Upper lobe of left lung (tissue), 6 donors: ENCODE measurements around the gene EPHB4. TPM values are rescaled to one million over a fixed set of nuclear protein-coding genes. Genes with fewer than 3 reads are reported as not detected.

Experiments
- ATAC-seq, 2 donors: fragments of 200-7000 bp; cut with Tn5 transposase; one replicate each; pipeline ENCODE4 v1.9.1; 2022; ENCODE audit warnings: mild to moderate bottlenecking in 2 of 2, moderate library complexity in 2 of 2; ENCODE audit not compliant: low FRiP score in 2 of 2
- DNase-seq, 2 donors: peaks; one replicate each; pipeline ENCODE4 v3.0.0-alpha.2; 2019 to 2020
- H3K27ac ChIP-seq, 4 donors: fragments of 200-600 bp; sonication (generic); one replicate each; pipeline ENCODE4 v1.5.1; 2016 to 2019
- H3K27me3 ChIP-seq, 4 donors: fragments of 200-600 bp; sonication (generic); one replicate each; pipeline ENCODE4 v1.5.1; 2017 to 2019
- H3K36me3 ChIP-seq, 4 donors: fragments of 200-600 bp; sonication (generic); one replicate each; pipeline ENCODE4 v1.5.1; 2016 to 2019
- H3K4me1 ChIP-seq, 4 donors: fragments of 200-600 bp; sonication (generic); one replicate each; pipeline ENCODE4 v1.5.1; 2018 to 2019
- H3K4me3 ChIP-seq, 4 donors: fragments of 200-600 bp; sonication (generic); one replicate each; pipeline ENCODE4 v1.5.1; 2017 to 2019; ENCODE audit warnings: mild to moderate bottlenecking in 2 of 4, moderate library complexity in 1 of 4
- H3K9me3 ChIP-seq, 4 donors: fragments of 200-600 bp; sonication (generic); one replicate each; pipeline ENCODE4 v1.5.1; 2018 to 2019
- CTCF ChIP-seq, 6 experiments: fragments of 450-650 bp in 4 of 6; fragments of 200-600 bp in 2 of 6; sonication (generic) in 2 of 6; IDR thresholded peaks; one replicate each; pipeline ENCODE4 v1.5.1; 2016 to 2019; ENCODE audit warnings: antibody characterized with exemption in 6 of 6
- EP300 ChIP-seq, 4 donors: sonication (generic); formaldehyde crosslinking; IDR thresholded peaks; one replicate each; pipeline ENCODE4 v1.5.1; 2017; ENCODE audit warnings: antibody characterized with exemption in 4 of 4, control low read depth in 2 of 4
- POLR2A ChIP-seq, 4 donors: fragments of 450-650 bp; IDR thresholded peaks; one replicate each; pipeline ENCODE4 v1.5.1; 2016 to 2017; ENCODE audit warnings: antibody characterized with exemption in 4 of 4, mild to moderate bottlenecking in 2 of 4
- POLR2AphosphoS5 ChIP-seq, 2 donors: sonication (generic); formaldehyde crosslinking; IDR thresholded peaks; one replicate each; pipeline ENCODE4 v1.5.1; 2017; ENCODE audit warnings: antibody characterized with exemption in 2 of 2
- WGBS, 2 donors: methylation state at CpG; one replicate each; pipeline ENCODE4 v1.1.5; 2017 to 2018; 5-methylcytosine and 5-hydroxymethylcytosine counted together
- total RNA-seq, 6 donors: library from RNA; depleted of rRNA in 4 of 6; stranded (reverse); fragments of >200 nt in 4 of 6; gene quantifications; one replicate each; pipeline versions ENCODE4 v1.1.0 to v1.2.1, GENCODE V29; 2016 to 2021
- donor health status: DM: no; HTN: no; CAD: no; lungs with moderate emphysema.
- donor health status: DM: no; HTN: yes; CAD: no; lungs with severe emphysema.

The EPHB4 gene
- total RNA-seq, 6 donors from 2014 or later, result 36.7 to 96.5 (median 56.6) TPM

- H3K27ac ChIP-seq, result no peak overlapping the region
- WGBS, 2 donors, result 81 to 86% methylated on average over 24 to 26 of the region's 26 CpGs
- peak in 1 of 2 donors; percentile 25 for ATAC-seq
- no peaks in the 10 kb centered on the region for H3K4me1 ChIP-seq
- no peak for TF ChIP-seq EP300 (IDR thresholded peaks at IDR 0.05)
- no peaks in the 10 kb centered on the region for H3K36me3 ChIP-seq
- H3K9me3 ChIP-seq, result no peaks in the 10 kb centered on the region
- H3K4me3 ChIP-seq, result no peak overlapping the region
- DNase-seq, result no peak
- H3K27me3 ChIP-seq, result no peaks in the 10 kb centered on the region
Measured at GRCh38 chr7:100791881-100792666, 35.2 kb downstream of the EPHB4 start.

DNA sequence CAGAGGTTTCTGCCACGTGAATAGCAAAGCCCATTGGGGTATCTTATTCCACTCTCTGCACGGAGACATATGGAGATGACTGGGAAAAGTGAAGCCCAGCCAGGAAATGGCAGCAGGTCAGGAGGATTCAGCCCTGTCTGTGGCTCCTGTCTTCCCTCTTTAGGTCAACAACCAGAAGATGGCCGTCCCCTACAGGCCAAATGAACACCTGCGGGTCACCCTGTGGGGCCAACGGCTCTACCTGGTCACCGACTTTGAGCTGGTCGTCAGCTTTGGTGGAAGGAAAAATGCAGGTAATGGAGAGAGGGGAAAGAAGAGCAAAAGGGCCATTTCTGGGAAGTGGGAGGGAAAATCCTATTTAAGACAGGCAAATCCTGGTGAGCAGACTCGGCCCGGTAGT is 38.3 kb downstream of the EPHB4 start:
- Histone ChIP-seq H3K4me3 (no peak overlapping the region), H3K27ac (no peak overlapping the region), H3K4me1 (no peaks in the 10 kb centered on the region), H3K36me3 (no peaks in the 10 kb centered on the region), H3K27me3 (no peaks in the 10 kb centered on the region), H3K9me3 (peaks cover 0 to 6% (median 0%) of the 10 kb centered on the region in 4 donors)
- DNase-seq, result no peak
- no peak for ATAC-seq
- WGBS, 2 donors, result 60 to 65% methylated on average over 9 of the region's 9 CpGs
- TF ChIP-seq POLR2AphosphoS5 (IDR thresholded peaks at IDR 0.05) (no peak), POLR2A (IDR thresholded peaks at IDR 0.05) (no peak), EP300 (IDR thresholded peaks at IDR 0.05) (no peak), CTCF (IDR thresholded peaks at IDR 0.05) (no peak)

DNA sequence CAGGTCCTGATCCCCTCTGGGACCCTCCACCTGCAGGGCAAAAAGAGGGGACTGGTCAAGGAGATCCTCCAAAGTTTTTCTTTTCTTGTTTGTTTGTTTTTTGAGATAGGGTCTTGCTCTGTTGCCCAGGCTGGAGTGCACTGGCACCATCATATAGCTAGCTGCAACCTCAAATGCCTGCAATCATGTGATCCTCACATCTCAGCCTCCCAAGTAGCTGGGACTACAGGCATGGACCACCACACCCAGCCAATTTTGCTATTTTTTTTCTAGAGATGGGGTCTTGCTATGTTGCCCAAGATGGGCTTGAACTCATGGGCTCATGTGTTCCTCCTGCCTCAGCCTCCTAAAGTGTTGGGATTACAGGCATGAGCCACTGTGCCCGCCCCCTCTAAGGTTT is 41.0 kb downstream of the EPHB4 start:
- no peaks in the 10 kb centered on the region for H3K36me3 ChIP-seq
- no peak overlapping the region for H3K4me3 ChIP-seq
- H3K27ac ChIP-seq, result no peak overlapping the region
- 88 to 89% methylated on average over 1 of the region's 1 CpG for WGBS, 2 donors
- H3K27me3 ChIP-seq, result no peaks in the 10 kb centered on the region
- no peak for ATAC-seq
- H3K4me1 ChIP-seq, result no peaks in the 10 kb centered on the region
- no peak for TF ChIP-seq EP300 (IDR thresholded peaks at IDR 0.05)
- TF ChIP-seq POLR2AphosphoS5 (IDR thresholded peaks at IDR 0.05), result no peak
- no peak for DNase-seq
- H3K9me3 ChIP-seq, result peaks cover 0 to 8% (median 0%) of the 10 kb centered on the region in 4 donors

DNA sequence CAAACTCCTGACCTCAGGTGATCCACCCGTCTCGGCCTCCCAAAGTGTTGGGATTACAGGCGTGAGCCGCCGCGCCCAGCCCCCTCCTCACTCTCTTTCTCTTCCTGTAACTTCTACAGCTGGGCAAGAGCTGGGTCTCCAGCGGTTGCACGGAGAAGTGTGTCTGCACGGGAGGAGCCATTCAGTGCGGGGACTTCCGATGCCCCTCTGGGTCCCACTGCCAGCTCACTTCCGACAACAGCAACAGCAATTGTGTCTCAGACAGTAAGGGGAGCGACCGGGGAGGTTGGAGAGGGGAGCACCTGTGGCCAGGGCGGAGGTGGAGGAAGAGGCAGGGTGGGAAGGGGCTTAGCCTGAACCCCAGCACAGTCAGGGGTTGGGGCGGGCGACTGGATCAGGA is 41.4 kb downstream of the EPHB4 start:
- 28 to 44% methylated on average over 16 to 17 of the region's 17 CpGs for WGBS, 2 donors
- DNase-seq (no peak), ATAC-seq (no peak)

DNA sequence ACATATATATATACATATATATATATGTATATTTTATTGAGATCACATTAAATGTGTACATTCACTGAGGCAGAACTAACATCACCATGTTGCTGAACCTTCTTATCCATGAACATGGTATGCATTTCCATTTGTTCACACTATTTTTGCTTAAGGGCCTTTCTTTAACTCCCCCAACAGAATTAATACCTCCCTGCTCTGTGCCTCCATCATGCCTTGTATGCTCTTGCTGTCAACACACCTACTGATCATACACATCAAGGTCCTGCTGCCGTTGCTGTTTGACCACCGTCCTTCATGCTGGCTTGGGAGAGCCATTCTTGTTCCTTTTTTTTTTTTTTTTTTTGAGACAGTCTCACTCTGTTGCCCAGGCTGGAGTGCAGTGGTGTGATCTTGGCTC is 43.5 kb downstream of the EPHB4 start:
- DNase-seq, result no peak
- Histone ChIP-seq H3K36me3 (no peaks in the 10 kb centered on the region), H3K4me1 (no peaks in the 10 kb centered on the region), H3K27me3 (no peaks in the 10 kb centered on the region), H3K4me3 (no peak overlapping the region), H3K27ac (no peak overlapping the region), H3K9me3 (peaks cover 0 to 8% (median 0%) of the 10 kb centered on the region in 4 donors)
- no peak for ATAC-seq
- no peak for TF ChIP-seq CTCF (IDR thresholded peaks at IDR 0.05)
- no peak for TF ChIP-seq POLR2A (IDR thresholded peaks at IDR 0.05)
- 95% methylated on average over 2 of the region's 2 CpGs for WGBS, 2 donors

More for the DNA sequence above, 41.4 kb downstream of the EPHB4 start:
- Histone ChIP-seq H3K27me3 (no peaks in the 10 kb centered on the region), H3K4me3 (no peak overlapping the region), H3K27ac (no peak overlapping the region), H3K4me1 (no peaks in the 10 kb centered on the region), H3K36me3 (no peaks in the 10 kb centered on the region), H3K9me3 (peaks cover 0 to 8% (median 0%) of the 10 kb centered on the region in 4 donors)
- TF ChIP-seq POLR2A (IDR thresholded peaks at IDR 0.05) (no peak), EP300 (IDR thresholded peaks at IDR 0.05) (no peak), POLR2AphosphoS5 (IDR thresholded peaks at IDR 0.05) (no peak), CTCF (IDR thresholded peaks at IDR 0.05) (no peak)

DNA sequence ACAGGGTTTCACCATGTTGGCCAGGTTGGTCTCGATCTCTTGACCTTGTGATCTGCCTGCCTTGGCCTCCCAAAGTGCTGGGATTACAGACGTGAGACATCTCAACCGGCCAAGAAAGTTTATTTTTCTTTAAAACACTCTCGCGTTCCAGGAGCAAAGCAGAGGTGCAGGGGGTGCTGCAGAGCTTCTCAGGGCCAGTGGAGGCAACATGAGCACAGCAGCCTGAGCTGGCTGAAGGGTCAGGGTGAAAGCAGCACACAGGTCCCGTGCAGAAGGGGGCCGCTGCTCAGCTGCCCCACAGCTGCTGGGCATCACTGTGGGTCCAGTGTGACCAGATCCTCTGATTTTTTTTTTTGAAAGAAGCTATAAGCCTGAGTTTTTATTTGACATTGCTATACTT is 46.1 kb downstream of the EPHB4 start:
- Histone ChIP-seq H3K36me3 (no peaks in the 10 kb centered on the region), H3K27ac (no peak overlapping the region), H3K27me3 (no peaks in the 10 kb centered on the region), H3K9me3 (peaks cover 0 to 8% (median 0%) of the 10 kb centered on the region in 4 donors), H3K4me1 (no peaks in the 10 kb centered on the region), H3K4me3 (no peak overlapping the region)
- ATAC-seq (no peak), DNase-seq (no peak)
- 46 to 51% methylated on average over 5 to 7 of the region's 7 CpGs for WGBS, 2 donors
- TF ChIP-seq EP300 (IDR thresholded peaks at IDR 0.05), result no peak
- TF ChIP-seq POLR2AphosphoS5 (IDR thresholded peaks at IDR 0.05), result no peak
- no peak for TF ChIP-seq CTCF (IDR thresholded peaks at IDR 0.05)
- TF ChIP-seq POLR2A (IDR thresholded peaks at IDR 0.05), result no peak
